GM12878 (cell line): ENCODE measurements around the gene CLASP1. TPM values are rescaled to one million over a fixed set of nuclear protein-coding genes. Genes with fewer than 3 reads are reported as not detected.

Source experiments
- ATAC-seq: fragments of 200-7000 bp; cut with Tn5 transposase; 3 replicates; pipeline ENCODE4 v1.9.1; 2020; ENCODE audit warnings: mild to moderate bottlenecking, moderate library complexity
- BruUV-seq: library from RNA; stranded (reverse); fragments of 400-500 nt; replicated peaks from 2 replicates; lab custom pipeline; 2021; lab: Mats Ljungman, UMichigan
- CTCF ChIA-PET: fragments of 300-600 bp; sonication (Branson Sonifier 250); formaldehyde crosslinking; extraction: SDS; loops from one replicate; lab custom pipeline; 2021; ENCODE audit warnings: inconsistent platforms; lab: Yijun Ruan, JAX
- POLR2A ChIA-PET: fragments of 350-600 bp; formaldehyde crosslinking; extraction: SDS; loops from one replicate; lab custom pipeline; 2021; ENCODE audit warnings: inconsistent platforms; lab: Charles Lee
- RAD21 ChIA-PET: fragments of 300-600 bp; sonication (Branson Sonifier 250); formaldehyde crosslinking; loops from one replicate; lab custom pipeline; 2023; ENCODE audit warnings: antibody characterized with exemption; ENCODE audit not compliant: unreplicated experiment; lab: Charles Lee
- SMC1A ChIA-PET: fragments of 300-600 bp; sonication (Branson Sonifier 250); formaldehyde crosslinking; loops from one replicate; lab custom pipeline; 2023; ENCODE audit not compliant: unreplicated experiment, uncharacterized antibody; lab: Charles Lee
- DNase-seq: peaks from one replicate; pipeline ENCODE4 v3.0.0-alpha.2; 2011; ENCODE audit warnings: low read depth, low spot score
- FAIRE-seq: peaks from 3 replicates; lab custom pipeline; 2011; peaks lifted over from hg19 to GRCh38; lab: Jason Lieb, UNC
- H2AFZ ChIP-seq: 2 replicates; pipeline ENCODE4 v1.6.0; 2011; ENCODE audit warnings: low read depth, low read length, control low read depth; ENCODE audit not compliant: control insufficient read depth
- H3K27ac ChIP-seq: 2 replicates; pipeline ENCODE4 v1.5.1; 2011; ENCODE audit warnings: control low read depth; ENCODE audit not compliant: control insufficient read depth, insufficient read depth
- H3K27me3 ChIP-seq, 2 experiments: replicated peaks in 1 of 2; 2 replicates each; pipeline versions ENCODE4 v1.6.0 to v1.6.1; 2011; ENCODE audit warnings: low read length in 1 of 2; ENCODE audit not compliant: control insufficient read depth in 2 of 2, insufficient read depth in 2 of 2
- H3K36me3 ChIP-seq, 2 experiments: 2 replicates each; pipeline ENCODE4 v1.5.1; 2011; ENCODE audit warnings: low read length in 1 of 2; ENCODE audit not compliant: control insufficient read depth in 2 of 2, insufficient read depth in 2 of 2
- H3K4me1 ChIP-seq: 2 replicates; pipeline ENCODE4 v1.6.1; 2011; ENCODE audit warnings: mild to moderate bottlenecking, low read length, moderate library complexity, mixed read lengths; ENCODE audit not compliant: control insufficient read depth, insufficient read depth
- H3K4me2 ChIP-seq: 2 replicates; pipeline ENCODE4 v1.6.0; 2011; ENCODE audit warnings: control low read depth; ENCODE audit not compliant: control insufficient read depth, insufficient read depth
- H3K4me3 ChIP-seq: fragments of 200-600 bp; sonication (generic); 2 replicates; pipeline ENCODE4 v1.5.1; 2016
- H3K79me2 ChIP-seq: 2 replicates; pipeline ENCODE4 v1.6.0; 2011; ENCODE audit warnings: low read length; ENCODE audit not compliant: control insufficient read depth, insufficient read depth
- H3K9ac ChIP-seq: 2 replicates; pipeline ENCODE4 v1.8.0; 2011; ENCODE audit warnings: low read length, control low read depth, mixed read lengths; ENCODE audit not compliant: control insufficient read depth, insufficient read depth
- H3K9me3 ChIP-seq: replicated peaks from 3 replicates; pipeline ENCODE4 v1.5.1; 2011; ENCODE audit warnings: mild to moderate bottlenecking, low read length; ENCODE audit not compliant: control insufficient read depth, insufficient read depth
- H4K20me1 ChIP-seq: 2 replicates; pipeline ENCODE4 v1.6.0; 2011; ENCODE audit not compliant: control insufficient read depth, insufficient read depth
- BRCA1 ChIP-seq: IDR thresholded peaks from 2 replicates; pipeline ENCODE4 v1.6.1; 2011; ENCODE audit warnings: low read depth, low read length, improper control_type of control experiment
- E2F8 ChIP-seq: fragments of 450-650 bp; IDR thresholded peaks from 2 replicates; pipeline ENCODE4 v1.6.1; 2018; ENCODE audit warnings: mild to moderate bottlenecking, low read depth, moderate library complexity; ENCODE audit not compliant: partially characterized antibody
- EP300 ChIP-seq, 2 experiments: fragments of 150-350 bp in 1 of 2; IDR thresholded peaks; 2 replicates each; pipeline ENCODE4 v1.6.1; 2011 to 2012; ENCODE audit warnings: low read depth in 2 of 2, low read length in 2 of 2, borderline replicate concordance in 1 of 2, improper control_type of control experiment in 1 of 2, inconsistent platforms in 1 of 2; ENCODE audit not compliant: control insufficient read depth in 1 of 2
- HDAC2 ChIP-seq: fragments of 200-600 bp; sonication (generic); IDR thresholded peaks from 2 replicates; pipeline ENCODE4 v1.6.1; 2017
- MYB ChIP-seq: fragments of 150-350 bp; IDR thresholded peaks from 2 replicates; pipeline ENCODE4 v1.6.1; 2014; ENCODE audit warnings: mild to moderate bottlenecking, low read depth, low read length, borderline replicate concordance
- POLR2A ChIP-seq: IDR thresholded peaks from 2 replicates; pipeline ENCODE4 v1.6.1; 2011; ENCODE audit warnings: low read depth, mild to moderate bottlenecking, low read length
- POU2F2 ChIP-seq: IDR thresholded peaks from 3 replicates; pipeline ENCODE4 v1.6.1; 2011; ENCODE audit warnings: low read depth, mild to moderate bottlenecking, low read length, borderline replicate concordance
- RCOR1 ChIP-seq: conservative IDR thresholded peaks from 2 replicates; pipeline ENCODE4 v1.6.1; 2012; ENCODE audit warnings: low read depth, low read length, improper control_type of control experiment
- SP1 ChIP-seq: IDR thresholded peaks from one replicate; pipeline ENCODE4 v1.6.1; 2011; ENCODE audit warnings: low read depth, low read length
- SREBF1 ChIP-seq: IDR thresholded peaks from 2 replicates; pipeline ENCODE4 v1.6.1; 2012; ENCODE audit warnings: mild to moderate bottlenecking, low read length
- TCF3 ChIP-seq: IDR thresholded peaks from 2 replicates; pipeline ENCODE4 v1.6.1; 2012; ENCODE audit warnings: low read depth, mild to moderate bottlenecking, low read length, borderline replicate concordance; ENCODE audit not compliant: insufficient read depth
- WRNIP1 ChIP-seq: IDR thresholded peaks from 2 replicates; pipeline ENCODE4 v1.6.1; 2011; ENCODE audit warnings: low read depth, low read length, improper control_type of control experiment, borderline replicate concordance
- YBX1 ChIP-seq: fragments of 450-650 bp; IDR thresholded peaks from 2 replicates; pipeline ENCODE4 v1.6.1; 2016; ENCODE audit warnings: antibody characterized with exemption
- ZBTB33 ChIP-seq: fragments of 450-650 bp; IDR thresholded peaks from 2 replicates; pipeline ENCODE4 v1.6.1; 2017; ENCODE audit warnings: mild to moderate bottlenecking
- ZNF207 ChIP-seq: fragments of 450-650 bp; IDR thresholded peaks from 2 replicates; pipeline ENCODE4 v1.6.1; 2014; ENCODE audit warnings: antibody characterized with exemption, mild to moderate bottlenecking, borderline replicate concordance
- ZNF274 ChIP-seq: IDR thresholded peaks from one replicate; pipeline ENCODE4 v1.8.0; 2011; ENCODE audit not compliant: insufficient read length, insufficient read depth
- ZNF384 ChIP-seq: IDR thresholded peaks from 2 replicates; pipeline ENCODE4 v1.6.1; 2012; ENCODE audit warnings: low read depth, mild to moderate bottlenecking, low read length, improper control_type of control experiment, borderline replicate concordance
- WGBS: methylation state at CpG from one replicate; pipeline ENCODE4 v1.1.6; 2016; ENCODE audit warnings: low lambda C conversion rate; ENCODE audit not compliant: insufficient replicate concordance, insufficient coverage; ENCODE audit errors: missing lambda C conversion rate; 5-methylcytosine and 5-hydroxymethylcytosine counted together
- in situ Hi-C: fragments of 300-500 bp; cut with MboI; formaldehyde crosslinking; loops from 9 replicates; pipeline ENCODE4 v1.14.3; 2018; ENCODE audit warnings: mixed read lengths
- intact Hi-C: fragments of 100-400 bp; cut with micrococcal nuclease; formaldehyde crosslinking; loops from one replicate; pipeline ENCODE4 v1.14.2; 2022; ENCODE audit not compliant: unreplicated experiment
- polyA plus RNA-seq, 11 experiments: library from polyadenylated mRNA; depleted of rRNA in 4 of 11; unstranded in 6 of 11; stranded (reverse) in 5 of 11; fragments of >200 nt; fragmentation: Nextera tagmentation in 4 of 11; fragmentation: Illumina TruSeq in 1 of 11; extraction: Ambion mirVana in 4 of 11; extraction: Trizol in 1 of 11; gene quantifications; 1 replicate in 1 of 11; 2 replicates in 10 of 11; pipeline versions ENCODE4 v1.2.1 to v1.2.3, GENCODE V29; 2011 to 2016; ENCODE audit warnings: inconsistent platforms in 2 of 11, missing spikeins in 2 of 11, low read depth in 1 of 11
- total RNA-seq, 4 experiments: library from RNA; depleted of rRNA in 3 of 4; stranded (reverse); fragments of >200 nt in 3 of 4; fragmentation: Illumina TruSeq in 1 of 4; extraction: Trizol in 1 of 4; gene quantifications; 2 replicates each; pipeline versions ENCODE4 v1.2.1 to v1.2.3, GENCODE V29; 2013 to 2021

The CLASP1 gene
- total and polyA plus RNA-seq, 10 of the 15 experiments (the other 5 are each of a cell fraction or from before 2014, with no cell fraction given) = 1.4 to 62.4 (median 32.9) TPM

GRCh38 chr2:121650315-121650930, 1.2 kb upstream of the CLASP1 start (continued):
- TF ChIP-seq ZNF274 (no peak), YBX1 (no peak), SREBF1 (no peak), POU2F2 (peak; percentile 84; the same call in 1 of the 3 replicates), WRNIP1 (0 out of 2 replicates have a peak, but pooled peaks have one; percentile 73)
- TF ChIP-seq, all 136 proteins: peak for 7

GRCh38 chr2:121649596-121650314, 493 bp upstream of the CLASP1 start:
- Histone ChIP-seq H3K4me2 (peak overlapping the region; percentile 83), H3K9me3 (no peaks in the 10 kb centered on the region), H3K4me3 (peak overlapping the region; percentile 98), H4K20me1 (no peaks in the 10 kb centered on the region), H3K27ac (peak overlapping the region; percentile 95), H3K27me3 (no peaks in the 10 kb centered on the region), H3K9ac (peak overlapping the region; percentile 92), H2AFZ (peak overlapping the region; percentile 84), H3K4me1 (no peaks in the 10 kb centered on the region), H3K79me2 (peaks cover 74% of the 10 kb centered on the region), H3K36me3 (no peaks in the 10 kb centered on the region)
- ATAC-seq (peak; percentile 95), FAIRE-seq (peak; percentile 35), DNase-seq (peak; percentile 89)
- CTCF ChIA-PET = interaction anchor here (0.6 to 3.9 kb wide), 6 partner anchors 29 to 119 kb away, joined by 3 to 18 read pairs (median 4); partner anchors contain the start of gene RNU4ATAC
- POLR2A ChIA-PET = interaction anchor here (0.6 to 2.0 kb wide), 9 partner anchors 50 to 121 kb away, joined by 3 to 11 read pairs (median 5); partner anchors contain the start of gene RNU4ATAC
- SMC1A ChIA-PET = interaction anchor here (0.8 to 2.0 kb wide), 10 partner anchors 8 to 119 kb away, joined by 3 to 9 read pairs (median 4); partner anchors contain the start of gene RNU4ATAC
- RAD21 ChIA-PET = interaction anchor here (0.5 to 2.7 kb wide), 15 partner anchors 32 to 164 kb away, joined by 3 to 30 read pairs (median 3); partner anchors contain the start of gene RNU4ATAC
- intact Hi-C loops = loop anchor here (1.0 to 5.0 kb wide), 4 partner anchors 51 to 118 kb away; partner anchors contain the start of gene NIFK
- in situ Hi-C loops = loop anchor here (5.0 kb wide), 2 partner anchors 38 to 117 kb away; partner anchors contain the start of gene RNU4ATAC
- 2% methylated on average over 45 of the region's 45 CpGs for WGBS
- TSS peak; percentile 88 for BruUV-seq
- TF ChIP-seq HDAC2 = no peak
- TF ChIP-seq POLR2A = peak; percentile 74
- TF ChIP-seq SP1 = peak; percentile 9
- TF ChIP-seq ZNF207 = peak; percentile 62
- no peak for TF ChIP-seq BRCA1
- no peak for TF ChIP-seq E2F8
- TF ChIP-seq RCOR1 = peak; percentile 67; the same call in 1 of the 2 replicates
- TF ChIP-seq TCF3 = no peak
- TF ChIP-seq ZBTB33 = no peak
- 0 out of 4 replicates have a peak, but pooled peaks have one; percentile 4 to 19 for TF ChIP-seq EP300 (IDR thresholded peaks at IDR 0.05; ENCODE audit: borderline replicate concordance in 1 of 2, control insufficient read depth in 1 of 2, low read depth in 2 of 2, low read length in 2 of 2)
- no peak for TF ChIP-seq ZNF384
- TF ChIP-seq MYB = peak; percentile 35; the same call in 1 of the 2 replicates
